T-helper 1 cell treated with Interleukin-12 subunit alpha and Interleukin-12 subunit beta and Interleukin-4 antibody, amounts not matched to agents 30 ng/mL and 1 ng/mL, for 36 hours (primary cell): Measurements from ENCODE around the gene AATF. TPM values are rescaled to one million over a fixed set of nuclear protein-coding genes. Genes with fewer than 3 reads are reported as not detected.

Experiments used
- intact Hi-C: fragments of 100-400 bp; cut with micrococcal nuclease; formaldehyde crosslinking; loops from one replicate; pipeline ENCODE4 v1.15.1; 2024
- total RNA-seq: library from RNA; stranded (reverse); gene quantifications from 2 replicates; pipeline ENCODE4 v1.2.3, GENCODE V29; 2022

The AATF gene
- total RNA-seq, 1 donor from 2014 or later: 82.2 TPM

DNA sequence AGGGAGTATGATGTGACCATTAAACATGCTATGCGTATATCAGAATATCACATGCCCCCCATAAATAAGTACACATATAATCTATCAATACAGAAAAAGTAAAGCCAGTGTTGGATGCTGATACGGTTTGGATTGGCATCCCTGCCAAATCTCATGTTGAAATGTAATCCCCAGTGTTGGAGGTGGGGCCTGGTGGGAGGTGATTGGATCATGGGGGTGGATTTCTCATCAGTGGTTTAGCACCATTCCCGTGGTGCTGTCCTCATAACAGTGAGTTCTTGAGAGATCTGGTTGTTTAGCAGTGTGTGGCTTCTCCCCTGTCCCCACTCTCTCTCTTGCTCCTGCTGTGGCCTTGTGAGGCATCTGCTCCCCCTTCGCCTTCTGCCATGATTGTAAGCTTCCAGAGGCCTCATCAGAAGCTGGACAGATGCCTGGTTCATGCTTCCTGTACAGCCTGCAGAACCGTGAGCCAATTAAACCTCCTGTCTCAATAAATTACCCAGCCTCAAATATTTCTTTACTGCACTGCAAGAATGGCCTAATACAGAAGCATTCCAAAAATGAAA is 88.9 kb downstream of the AATF start:
- intact Hi-C loops: no loop called here

DNA sequence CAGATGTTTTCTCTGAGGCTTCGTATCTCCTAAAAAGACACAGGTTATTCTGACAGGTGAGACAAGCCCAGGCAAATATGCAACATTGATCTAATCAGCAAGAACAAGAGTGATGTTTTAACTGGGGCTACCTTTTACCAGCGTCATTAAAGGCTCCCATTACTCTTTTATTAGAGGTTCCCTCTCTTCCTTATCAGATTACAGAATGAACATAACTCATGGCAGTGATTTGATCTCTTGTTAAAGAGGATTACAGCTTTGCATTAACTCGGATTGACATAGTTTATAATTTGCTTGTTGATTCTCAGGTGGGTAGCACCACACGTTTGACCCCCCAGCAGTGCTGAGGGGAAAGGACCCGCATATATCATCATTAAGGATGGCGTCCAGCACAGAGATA is 90.5 kb downstream of the AATF start:
- intact Hi-C loops: no loop called here

GRCh38 chr17:37041932-37042331 is 93.2 kb downstream of the AATF start:
- intact Hi-C loops: no loop called here

- intact Hi-C loops: no loop called here
These were observed 94.4 kb downstream of the AATF start for GRCh38 chr17:37043201-37043600.

- intact Hi-C loops: no loop called here
These were observed 96.7 kb downstream of the AATF start for GRCh38 chr17:37045351-37045922.

DNA sequence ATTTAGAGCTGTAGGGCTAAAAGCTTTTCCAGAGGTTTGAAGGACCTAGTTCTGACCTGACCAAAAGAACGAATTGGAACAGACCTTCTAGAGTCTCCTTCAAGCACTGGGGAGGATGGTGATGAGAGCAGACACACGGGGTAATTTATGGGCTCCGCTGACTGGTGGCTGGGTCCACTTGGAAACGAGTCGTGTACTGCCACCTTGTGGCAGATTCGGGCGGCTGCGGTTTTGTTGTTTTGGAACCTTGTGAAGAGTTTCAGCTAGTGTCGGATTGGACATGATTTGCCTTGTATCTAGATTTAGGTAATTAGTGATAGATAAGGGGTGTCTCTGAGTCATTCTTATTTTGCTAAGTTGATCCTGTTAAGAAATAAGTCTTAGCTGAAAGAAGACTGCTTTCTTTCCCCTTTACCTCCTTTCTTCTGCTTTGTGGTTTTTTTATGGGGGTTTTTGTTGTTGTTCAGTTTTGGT is 98.9 kb downstream of the AATF start:
- intact Hi-C loops: loop anchor here (1.0 to 2.0 kb wide), 6 partner anchors 99 to 444 kb away; partner anchors contain the start of gene AATF

DNA sequence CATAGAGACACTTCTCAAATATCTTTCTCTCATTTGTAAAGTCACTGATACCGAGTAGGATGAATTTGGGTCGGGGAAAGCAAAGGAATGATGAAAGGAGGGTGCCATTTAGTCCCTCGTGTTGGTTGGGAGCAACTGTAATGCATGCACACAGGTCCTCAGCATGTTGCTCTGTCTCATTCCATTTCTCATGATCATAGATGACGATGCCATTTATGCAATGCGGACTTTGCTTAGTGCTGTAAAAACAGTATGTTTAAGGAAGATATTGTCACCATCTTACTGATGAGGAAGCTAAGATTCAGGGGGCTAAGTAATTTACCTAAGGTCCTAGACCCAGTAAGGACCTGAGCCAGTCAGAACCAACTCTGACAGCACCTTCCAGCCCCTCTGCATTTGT is 100.1 kb downstream of the AATF start:
- intact Hi-C loops: no loop called here

DNA sequence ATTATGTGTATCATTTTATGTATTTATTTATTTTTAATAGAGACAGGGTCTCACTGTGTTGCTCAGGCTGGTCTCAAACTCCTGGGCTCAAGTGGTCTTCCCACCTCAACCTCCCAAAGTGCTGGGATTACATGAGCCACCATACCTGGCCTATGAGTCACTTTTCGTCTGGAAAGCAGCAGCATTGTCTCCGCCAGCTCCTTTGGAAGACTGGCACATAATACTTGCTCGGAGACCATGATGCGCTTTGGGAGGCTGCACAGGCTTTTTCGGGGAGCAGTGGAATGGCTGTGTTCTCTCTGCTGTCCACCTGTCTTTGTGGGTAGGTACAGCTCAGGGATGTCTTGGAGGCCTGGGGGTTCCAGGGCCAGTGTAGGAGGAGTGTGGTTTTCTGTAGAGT is 102.2 kb downstream of the AATF start:
- intact Hi-C loops: no loop called here

DNA sequence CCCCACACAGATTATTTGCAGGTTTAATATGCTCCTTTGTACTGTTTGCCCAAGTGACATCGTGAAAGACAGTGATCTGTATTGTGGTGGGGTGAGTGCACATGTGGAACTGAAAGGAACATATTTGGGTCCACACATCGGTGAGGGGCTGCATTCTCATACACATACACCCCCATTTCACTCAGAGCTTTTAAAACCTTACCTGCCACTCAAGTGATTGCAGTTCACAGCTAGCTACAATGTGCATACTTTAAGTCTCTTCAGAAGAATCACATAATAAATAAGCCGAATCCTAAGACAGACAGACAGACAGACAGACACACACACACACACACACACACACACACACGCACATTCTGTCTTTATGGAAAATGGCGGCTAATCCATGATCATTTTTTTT is 102.6 kb downstream of the AATF start:
- intact Hi-C loops: no loop called here

DNA sequence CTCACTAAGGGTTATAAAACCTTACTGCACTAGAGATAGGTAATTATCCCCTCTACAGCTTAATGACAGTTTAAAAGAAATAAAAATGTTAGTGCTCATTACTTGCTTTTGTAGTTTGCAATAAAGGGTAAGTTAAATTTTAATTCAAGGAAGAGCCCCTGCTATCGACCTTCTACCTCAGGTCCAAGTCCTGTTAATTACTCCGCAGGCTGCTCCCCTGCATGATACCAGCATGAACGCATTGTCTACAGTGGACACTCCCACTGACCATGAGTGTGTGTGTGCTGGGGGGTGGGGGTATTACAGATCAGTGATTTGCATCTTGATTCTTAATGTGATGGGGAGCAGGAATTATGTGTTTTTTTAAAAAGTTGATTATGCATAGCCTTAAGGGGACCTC is 103.1 kb downstream of the AATF start:
- intact Hi-C loops: no loop called here

GRCh38 chr17:37052450-37052849 is 103.7 kb downstream of the AATF start:
- intact Hi-C loops: no loop called here

- intact Hi-C loops: no loop called here
These were observed 106.1 kb downstream of the AATF start for GRCh38 chr17:37054894-37055293.

DNA sequence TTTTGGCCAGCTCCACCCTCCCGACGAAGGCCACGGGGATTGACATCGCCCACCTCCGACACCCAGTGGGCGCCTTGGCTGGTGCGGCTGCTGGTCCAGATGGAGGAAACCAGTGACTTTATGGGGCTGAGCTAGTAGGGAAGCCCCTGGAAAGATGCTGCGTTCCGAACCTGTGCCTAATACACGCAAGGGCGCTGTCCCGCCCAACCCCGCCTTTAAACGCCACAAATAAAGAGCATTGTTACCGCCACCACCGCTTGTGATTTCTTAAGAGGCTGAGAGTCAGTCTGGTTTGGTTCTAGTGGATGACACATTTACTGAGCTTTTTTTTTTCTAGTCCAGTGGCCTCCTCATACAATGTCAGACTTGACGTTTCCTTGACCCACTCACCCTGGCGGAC is 107.9 kb downstream of the AATF start:
- intact Hi-C loops: no loop called here

DNA sequence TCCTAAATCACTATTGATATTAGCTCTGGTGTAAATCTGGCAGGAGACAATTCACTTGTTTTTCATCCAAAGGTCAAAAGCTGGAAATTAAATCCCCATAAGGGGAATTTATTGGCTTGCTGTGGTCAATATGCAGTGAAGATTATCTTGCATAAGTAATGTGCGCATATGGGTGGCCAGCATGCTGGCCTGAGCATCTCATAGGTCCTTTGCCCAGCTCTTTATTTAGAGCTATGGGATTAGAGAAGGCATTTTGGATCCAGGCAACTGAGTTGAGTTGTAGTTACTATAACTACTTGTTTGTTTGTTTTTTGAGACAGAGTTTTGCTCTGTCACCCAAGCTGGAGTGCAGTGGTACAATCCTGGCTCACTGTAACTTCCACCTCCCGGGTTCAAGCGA is 110.7 kb downstream of the AATF start:
- intact Hi-C loops: no loop called here

- intact Hi-C loops: no loop called here
These were observed 111.3 kb downstream of the AATF start for GRCh38 chr17:37060094-37060493.

DNA sequence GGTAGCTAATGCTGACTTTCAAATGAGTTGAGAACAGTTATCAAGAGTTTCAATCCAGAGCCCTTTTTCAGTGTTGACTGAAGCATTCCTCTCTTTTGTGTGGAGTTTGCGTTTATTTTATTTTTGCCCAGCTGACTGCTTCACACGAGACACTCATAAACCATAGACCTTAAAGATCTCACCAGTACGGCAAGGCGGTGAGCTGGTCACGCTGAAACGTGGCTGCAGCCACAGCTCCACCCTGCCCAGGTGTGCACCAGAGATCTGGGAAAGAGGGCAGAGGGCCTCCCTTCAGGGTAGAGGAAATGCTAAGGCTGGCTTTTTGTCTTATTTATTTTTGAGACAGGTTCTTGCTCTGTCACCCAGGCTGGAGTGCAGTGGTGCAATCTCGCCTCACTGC is 112.2 kb downstream of the AATF start:
- intact Hi-C loops: no loop called here

GRCh38 chr17:37062021-37062420 is 113.3 kb downstream of the AATF start:
- intact Hi-C loops: no loop called here

DNA sequence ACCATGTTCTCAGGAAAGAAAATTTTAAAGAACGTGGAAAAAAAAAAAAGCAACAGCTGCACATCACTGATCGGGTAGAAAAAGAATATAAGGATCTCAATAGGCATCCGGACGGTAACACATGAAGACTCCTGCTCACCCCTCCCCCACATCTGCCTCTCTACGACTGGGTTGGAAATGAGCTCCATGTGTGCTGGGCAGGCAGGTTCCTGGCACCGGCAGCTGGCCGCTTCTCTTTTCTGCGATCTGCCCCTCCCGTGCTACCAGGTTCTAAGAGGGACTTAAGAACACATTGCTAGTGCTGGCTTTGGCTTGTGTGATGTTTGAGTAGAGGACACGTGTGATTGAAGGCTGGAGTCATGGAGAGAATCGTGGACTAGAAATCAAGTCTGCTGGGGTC is 115.5 kb downstream of the AATF start:
- intact Hi-C loops: no loop called here

- intact Hi-C loops: no loop called here
These were observed 116.2 kb downstream of the AATF start for GRCh38 chr17:37064956-37065355.

DNA sequence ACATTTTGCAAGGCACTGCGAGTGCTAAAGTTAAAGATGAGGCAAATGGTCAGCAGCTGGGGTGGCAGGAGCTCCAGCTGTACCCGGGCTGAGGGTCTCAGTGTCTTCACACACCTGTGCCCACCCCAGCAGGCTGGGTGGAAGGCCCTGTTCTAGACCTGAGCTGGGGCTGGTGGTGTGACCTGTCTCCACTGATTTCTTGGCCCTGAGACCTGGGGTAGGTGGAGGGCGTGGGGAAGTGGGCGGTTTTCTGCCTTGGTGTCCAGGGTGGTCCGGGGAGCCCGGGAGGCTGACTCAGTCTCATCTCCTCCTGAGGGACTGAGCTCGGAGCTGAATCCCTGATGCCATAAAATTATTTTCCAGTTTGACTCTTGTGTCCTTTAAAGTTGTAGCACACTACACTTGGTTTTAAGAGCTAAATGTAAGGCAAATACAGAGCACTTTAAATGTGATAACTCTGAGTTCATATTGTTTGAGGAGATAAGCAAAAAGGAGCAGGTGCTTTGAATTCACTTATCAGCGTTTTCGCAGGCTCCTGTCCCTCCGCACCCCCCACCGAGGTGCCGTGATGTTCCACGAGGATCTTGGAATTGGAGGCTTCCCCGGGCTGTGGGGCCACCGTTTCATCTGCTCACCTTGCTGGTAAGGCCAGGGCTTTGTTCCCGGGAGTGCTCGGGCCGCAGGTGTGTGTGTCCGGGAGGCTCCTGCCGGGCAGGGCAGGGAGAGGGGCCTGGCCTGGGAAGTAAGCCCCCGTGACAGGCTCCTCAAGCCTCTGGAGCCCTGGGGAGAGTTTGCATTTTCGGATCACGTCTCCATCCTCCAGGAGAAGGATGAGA is 117.0 kb downstream of the AATF start:
- intact Hi-C loops: no loop called here

- intact Hi-C loops: no loop called here
These were observed 117.8 kb downstream of the AATF start for GRCh38 chr17:37066322-37067255.
